Neutrophil (primary cell): Measurements from ENCODE around the gene WDR5.

ENCODE experiments used
- H3K27ac ChIP-seq: fragments of 200-600 bp; sonication (generic); 2 replicates; pipeline ENCODE4 v1.5.1; 2016; ENCODE audit warnings: mild to moderate bottlenecking, moderate library complexity
- H3K27me3 ChIP-seq: fragments of 200-600 bp; sonication (generic); 2 replicates; pipeline ENCODE4 v1.6.0; 2016; ENCODE audit warnings: mild to moderate bottlenecking
- H3K36me3 ChIP-seq: fragments of 200-600 bp; sonication (generic); 2 replicates; pipeline ENCODE4 v1.5.1; 2017
- H3K4me1 ChIP-seq, 2 experiments: fragments of 200-600 bp in 1 of 2; sonication (generic) in 1 of 2; 1 replicate in 1 of 2; 2 replicates in 1 of 2; pipeline versions ENCODE4 v1.5.1 to v1.6.1; 2013 to 2016; ENCODE audit warnings: low read depth in 1 of 2, low read length in 1 of 2, mild to moderate bottlenecking in 1 of 2, moderate library complexity in 1 of 2; ENCODE audit not compliant: control insufficient read depth in 1 of 2, insufficient read depth in 1 of 2
- H3K4me3 ChIP-seq, 2 experiments: fragments of 200-600 bp in 1 of 2; sonication (generic) in 1 of 2; 1 replicate in 1 of 2; 2 replicates in 1 of 2; pipeline ENCODE4 v1.5.1; 2013 to 2016; ENCODE audit warnings: low read depth in 1 of 2, low read length in 1 of 2, mild to moderate bottlenecking in 1 of 2, moderate library complexity in 1 of 2
- H3K9me3 ChIP-seq: fragments of 200-600 bp; sonication (generic); 2 replicates; pipeline ENCODE4 v1.5.1; 2016
- TF ChIP-seq, protein P1 (sequence below): fragments of 200-600 bp; sonication (generic); IDR thresholded peaks from 2 replicates; pipeline ENCODE4 v1.5.1; 2016; ENCODE audit warnings: antibody characterized with exemption

The WDR5 gene

DNA sequence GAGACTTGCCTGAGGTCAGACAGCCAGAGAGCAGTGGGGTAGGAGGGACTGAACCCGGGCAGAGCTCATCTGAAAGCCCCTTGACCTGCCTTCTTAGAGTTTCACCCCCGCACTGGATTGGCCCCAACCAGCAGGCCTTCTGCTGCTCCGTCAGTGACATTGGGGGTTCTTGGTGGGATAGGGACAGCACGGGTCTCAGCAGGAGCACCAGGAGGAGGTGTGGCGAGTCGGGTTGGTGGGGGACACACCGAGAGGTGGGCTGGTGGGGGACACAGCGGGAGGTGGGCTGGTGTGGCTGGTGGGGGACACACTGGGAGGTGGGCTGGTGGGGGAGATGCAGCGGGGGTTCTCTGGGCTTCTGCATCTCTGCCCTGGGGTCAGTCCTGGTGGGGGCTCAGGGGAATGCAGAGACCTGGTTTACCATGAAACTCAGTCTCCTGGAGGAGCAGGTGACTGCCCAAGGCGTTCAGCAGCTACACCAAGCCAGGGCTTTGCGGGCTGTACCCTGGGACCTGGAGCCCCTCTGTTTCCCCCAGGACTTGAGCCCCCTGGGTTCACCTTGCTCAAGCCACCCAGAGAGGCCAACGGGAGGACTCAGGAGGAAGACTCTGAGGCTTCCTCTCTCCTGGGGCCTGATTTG, 56.5 kb downstream of the WDR5 start:
- Histone ChIP-seq H3K36me3 (no peaks in the 10 kb centered on the region), H3K27me3 (peaks cover 60% of the 10 kb centered on the region), H3K4me1 (peaks cover 21 to 28% of the 10 kb centered on the region in 2 experiments), H3K27ac (no peak overlapping the region), H3K9me3 (no peaks in the 10 kb centered on the region), H3K4me3 (no peak overlapping the region)
- TF ChIP-seq, protein P1, sequence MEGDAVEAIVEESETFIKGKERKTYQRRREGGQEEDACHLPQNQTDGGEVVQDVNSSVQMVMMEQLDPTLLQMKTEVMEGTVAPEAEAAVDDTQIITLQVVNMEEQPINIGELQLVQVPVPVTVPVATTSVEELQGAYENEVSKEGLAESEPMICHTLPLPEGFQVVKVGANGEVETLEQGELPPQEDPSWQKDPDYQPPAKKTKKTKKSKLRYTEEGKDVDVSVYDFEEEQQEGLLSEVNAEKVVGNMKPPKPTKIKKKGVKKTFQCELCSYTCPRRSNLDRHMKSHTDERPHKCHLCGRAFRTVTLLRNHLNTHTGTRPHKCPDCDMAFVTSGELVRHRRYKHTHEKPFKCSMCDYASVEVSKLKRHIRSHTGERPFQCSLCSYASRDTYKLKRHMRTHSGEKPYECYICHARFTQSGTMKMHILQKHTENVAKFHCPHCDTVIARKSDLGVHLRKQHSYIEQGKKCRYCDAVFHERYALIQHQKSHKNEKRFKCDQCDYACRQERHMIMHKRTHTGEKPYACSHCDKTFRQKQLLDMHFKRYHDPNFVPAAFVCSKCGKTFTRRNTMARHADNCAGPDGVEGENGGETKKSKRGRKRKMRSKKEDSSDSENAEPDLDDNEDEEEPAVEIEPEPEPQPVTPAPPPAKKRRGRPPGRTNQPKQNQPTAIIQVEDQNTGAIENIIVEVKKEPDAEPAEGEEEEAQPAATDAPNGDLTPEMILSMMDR = no peak

DNA sequence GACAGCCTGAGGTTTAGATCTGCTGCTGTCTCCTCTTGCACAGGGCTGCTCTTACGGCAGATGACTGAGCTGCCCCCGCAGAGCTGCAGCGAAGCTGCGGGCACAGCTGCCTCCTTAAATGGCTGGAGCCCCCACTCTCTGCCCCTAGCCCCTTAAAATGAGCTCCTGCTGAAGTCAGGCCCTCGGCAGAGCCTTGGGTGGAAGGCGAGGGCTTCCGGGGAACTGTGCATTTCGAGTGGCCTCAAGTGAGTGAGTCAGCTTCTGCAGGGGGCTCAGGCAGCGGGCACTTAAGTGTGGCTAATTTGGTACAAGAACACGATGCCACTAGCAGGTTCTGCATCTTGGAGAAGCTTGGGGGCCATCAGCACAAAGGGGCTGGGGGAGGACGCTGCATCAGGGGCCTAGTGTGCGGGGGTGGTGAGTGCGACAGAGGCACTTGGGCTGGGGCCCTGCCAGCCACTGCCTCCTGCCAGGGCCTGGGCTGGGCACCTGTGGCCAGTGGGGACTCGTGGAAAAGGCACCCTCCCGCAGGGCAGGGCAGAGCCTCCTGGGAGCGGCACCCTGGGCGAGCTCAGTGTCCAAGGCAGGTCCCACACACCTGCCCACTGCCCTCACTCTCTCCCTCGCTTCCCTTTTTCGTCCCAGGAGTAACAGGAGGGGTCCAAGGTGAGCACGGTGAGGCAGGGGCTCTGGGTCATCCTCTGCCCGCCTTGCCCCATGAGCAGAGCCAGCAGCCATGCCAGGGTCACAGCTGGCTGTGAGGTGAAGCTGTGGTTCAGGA, 57.3 kb downstream of the WDR5 start:
- H3K27me3 ChIP-seq = peaks cover 52% of the 10 kb centered on the region
- H3K4me1 ChIP-seq = peaks cover 21 to 28% of the 10 kb centered on the region in 2 experiments
- no peak overlapping the region for H3K27ac ChIP-seq
- no peaks in the 10 kb centered on the region for H3K36me3 ChIP-seq
- TF ChIP-seq, protein P1 = no peak
- no peaks in the 10 kb centered on the region for H3K9me3 ChIP-seq
- no peak overlapping the region for H3K4me3 ChIP-seq

DNA sequence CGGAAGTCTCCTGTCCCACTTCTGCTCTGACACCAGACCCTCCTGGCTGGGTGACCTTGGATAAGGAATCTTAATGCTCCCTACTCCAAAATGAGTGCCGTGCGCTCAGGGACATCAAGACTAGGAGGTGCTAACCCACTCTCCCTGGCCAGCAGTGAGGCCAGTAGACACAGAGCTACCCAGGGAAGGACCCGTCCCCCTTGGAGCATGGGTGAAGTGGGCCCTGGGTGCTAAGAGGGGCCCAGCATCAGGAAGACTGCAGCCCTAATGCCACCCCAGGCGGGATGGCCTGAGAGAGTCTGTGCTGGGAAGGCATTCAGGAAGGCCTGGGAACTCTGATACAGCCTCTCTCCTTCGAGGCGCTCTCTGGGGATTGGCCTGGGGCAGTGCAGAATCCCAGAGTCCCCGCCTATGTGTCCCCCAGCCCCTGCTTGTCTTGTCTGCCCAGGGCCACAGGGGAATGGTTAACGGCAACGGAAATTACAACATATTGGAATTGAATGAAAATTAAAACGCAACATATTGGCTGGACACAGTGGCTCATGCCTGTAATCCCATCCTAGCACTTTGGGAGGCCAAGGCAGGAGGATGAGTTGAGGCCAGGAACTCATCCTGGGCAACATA, 58.1 kb downstream of the WDR5 start:
- Histone ChIP-seq H3K36me3 (no peaks in the 10 kb centered on the region), H3K4me1 (peaks cover 21 to 28% of the 10 kb centered on the region in 2 experiments), H3K27me3 (peaks cover 44% of the 10 kb centered on the region), H3K27ac (no peak overlapping the region), H3K9me3 (no peaks in the 10 kb centered on the region), H3K4me3 (no peak overlapping the region)
- TF ChIP-seq, protein P1 = no peak

DNA sequence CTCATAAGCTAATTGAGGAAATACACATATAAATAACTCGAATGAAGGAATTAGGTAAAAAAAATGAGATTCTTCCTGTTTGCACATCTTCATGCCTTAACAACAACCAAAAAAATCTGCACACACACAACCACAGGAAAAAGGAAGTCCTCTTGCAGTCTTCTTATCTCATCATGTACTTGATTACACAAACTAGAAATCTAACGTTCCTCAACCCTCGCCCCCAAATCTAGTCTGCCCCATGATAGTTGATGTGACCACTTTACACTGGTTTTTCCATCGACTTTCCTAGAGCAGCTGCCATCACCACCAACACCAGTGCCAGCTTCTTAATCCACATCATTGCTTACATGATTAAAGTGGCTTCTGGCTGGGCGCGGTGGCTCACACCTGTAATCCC, 59.7 kb downstream of the WDR5 start:
- Histone ChIP-seq H3K4me1 (peaks cover 21 to 28% of the 10 kb centered on the region in 2 experiments), H3K4me3 (peak overlapping the region in 1 of 2 experiments; percentile 15), H3K27me3 (peaks cover 28% of the 10 kb centered on the region), H3K9me3 (no peaks in the 10 kb centered on the region), H3K36me3 (no peaks in the 10 kb centered on the region), H3K27ac (peak overlapping the region; percentile 72)
- TF ChIP-seq, protein P1 = no peak

DNA sequence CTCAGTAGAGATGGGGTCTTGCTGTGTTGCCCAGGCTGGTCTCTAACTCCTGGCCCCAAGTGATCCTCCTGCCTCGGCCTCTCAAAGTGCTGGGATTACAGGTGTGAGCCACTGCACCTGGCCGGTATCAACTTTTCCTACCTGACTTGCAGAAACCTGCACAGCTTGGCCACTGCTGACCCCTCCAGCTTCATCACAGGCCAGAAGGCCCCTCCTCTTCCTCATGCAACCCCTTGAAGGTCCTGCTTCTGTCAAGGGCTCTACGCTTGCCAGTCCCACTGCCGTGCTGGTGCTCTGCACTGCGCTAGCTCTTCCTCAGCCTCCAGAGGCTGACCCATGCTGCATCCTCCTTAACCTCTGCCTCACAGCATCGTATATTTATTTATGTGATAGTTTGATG, 61.0 kb downstream of the WDR5 start:
- Histone ChIP-seq H3K4me3 (no peak overlapping the region), H3K9me3 (no peaks in the 10 kb centered on the region), H3K27ac (no peak overlapping the region), H3K27me3 (peaks cover 18% of the 10 kb centered on the region), H3K4me1 (peaks cover 21 to 28% of the 10 kb centered on the region in 2 experiments), H3K36me3 (no peaks in the 10 kb centered on the region)
- TF ChIP-seq, protein P1 = no peak
